ENCODE data around the gene GPR180.

GPR180 gene

GRCh38 chr13:94601446-94602431, at the start of gene GPR180:
TSS of gene GPR180 (plus strand) at chr13:94601857. CDS start at chr13:94601928, 71 bp downstream.
- Histone ChIP-seq H3K4me3 (ENCODE audit: low read length) (peak within 1 kb of the TSS; percentile 93), H3K9me3 (ENCODE audit: insufficient read depth, low read depth, low read length) (peaks cover 5% of the 10 kb centered on the region; the same call in 1 of the 2 replicates), H3K36me3 (ENCODE audit: insufficient read depth, low read depth, low read length) (peaks cover 15% of the 10 kb centered on the region), H3K27ac (ENCODE audit: low read length) (no peak within 1 kb of the TSS), H3K4me1 (ENCODE audit: insufficient read depth, low read length) (peaks cover 5% of the 10 kb centered on the region; the same call in 1 of the 2 replicates), H3K27me3 (ENCODE audit: insufficient read depth, low read length) (peaks cover 13% of the 10 kb centered on the region), H3K9ac (ENCODE audit: low read depth, low read length) (peak within 1 kb of the TSS; percentile 87)

DNA sequence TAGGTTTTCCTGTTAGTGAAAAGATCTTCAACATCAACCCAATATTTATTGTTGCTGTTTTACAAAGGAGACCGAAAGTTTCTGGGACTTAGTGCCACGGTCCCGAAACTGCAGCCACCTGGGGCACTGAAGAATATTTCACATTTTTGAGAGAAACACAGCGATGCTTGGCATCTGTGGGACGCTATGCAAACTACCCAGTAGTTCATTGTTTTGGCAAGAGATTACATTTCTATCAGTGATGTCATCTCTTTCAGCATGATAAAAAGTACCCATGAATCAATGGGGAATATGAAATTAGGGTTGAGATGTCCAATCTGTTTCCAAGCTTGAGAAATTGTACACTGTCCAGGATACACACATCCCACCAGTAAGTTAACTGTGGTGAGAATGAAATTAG, 49.6 kb upstream of the GPR180 start:
- no peaks in the 10 kb centered on the region; the same call in 1 of the 2 replicates for H3K27me3 ChIP-seq (ENCODE audit: insufficient read depth, low read length)
- H3K36me3 ChIP-seq (ENCODE audit: insufficient read depth, low read depth, low read length) = no peaks in the 10 kb centered on the region
- H3K4me1 ChIP-seq (ENCODE audit: insufficient read depth, low read length) = peaks cover 6% of the 10 kb centered on the region; the same call in 1 of the 2 replicates
- no peak overlapping the region for H3K27ac ChIP-seq (ENCODE audit: low read length)
- H3K4me3 ChIP-seq (ENCODE audit: low read length) = no peak overlapping the region
- no peaks in the 10 kb centered on the region for H3K9me3 ChIP-seq (ENCODE audit: insufficient read depth, low read depth, low read length)
- H3K9ac ChIP-seq (ENCODE audit: low read depth, low read length) = no peak overlapping the region

DNA sequence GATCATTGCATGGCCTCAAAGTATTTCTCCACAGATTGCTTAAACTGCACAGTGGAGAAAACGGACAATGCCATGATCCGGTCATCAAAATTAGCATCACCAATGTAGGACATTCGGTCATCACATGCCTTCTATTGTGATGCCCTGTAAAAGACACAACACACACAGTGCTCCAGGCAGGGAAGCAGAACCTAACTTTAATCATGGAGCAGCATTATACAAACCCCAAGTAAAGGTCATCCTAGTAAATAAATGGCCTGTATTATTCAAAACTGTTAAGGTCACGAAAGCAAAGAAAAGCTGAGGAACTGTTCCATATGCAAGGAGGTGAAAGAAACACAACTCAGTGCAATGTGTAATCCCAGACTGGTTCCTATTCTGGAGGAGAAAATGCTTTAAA, 47.9 kb upstream of the GPR180 start:
- Histone ChIP-seq H3K27ac (ENCODE audit: low read length) (no peak overlapping the region), H3K9ac (ENCODE audit: low read depth, low read length) (no peak overlapping the region), H3K4me3 (ENCODE audit: low read length) (no peak overlapping the region), H3K4me1 (ENCODE audit: insufficient read depth, low read length) (no peaks in the 10 kb centered on the region; the same call in 1 of the 2 replicates), H3K27me3 (ENCODE audit: insufficient read depth, low read length) (no peaks in the 10 kb centered on the region; the same call in 1 of the 2 replicates), H3K9me3 (ENCODE audit: insufficient read depth, low read depth, low read length) (no peaks in the 10 kb centered on the region), H3K36me3 (ENCODE audit: insufficient read depth, low read depth, low read length) (no peaks in the 10 kb centered on the region)

DNA sequence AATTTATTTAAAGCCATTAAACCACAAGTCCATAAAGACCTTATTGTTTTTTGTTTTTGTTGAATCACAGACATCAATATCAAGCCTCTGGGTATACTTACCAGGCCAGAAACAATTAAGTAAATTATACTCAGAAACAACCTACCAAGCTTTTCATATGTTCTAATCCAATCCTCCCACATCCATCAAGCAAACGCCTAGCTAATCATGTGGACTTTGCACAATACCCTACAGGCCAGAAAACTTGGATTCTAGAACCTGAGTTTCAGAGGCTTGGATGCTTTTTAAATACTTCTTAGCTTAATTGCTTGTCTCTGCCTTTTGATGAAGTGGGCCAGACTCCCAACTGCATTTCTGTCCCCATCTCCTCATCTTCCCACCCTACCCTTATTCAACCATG, 45.6 kb upstream of the GPR180 start:
- Histone ChIP-seq H3K36me3 (ENCODE audit: insufficient read depth, low read depth, low read length) (no peaks in the 10 kb centered on the region), H3K9me3 (ENCODE audit: insufficient read depth, low read depth, low read length) (no peaks in the 10 kb centered on the region), H3K27me3 (ENCODE audit: insufficient read depth, low read length) (no peaks in the 10 kb centered on the region), H3K9ac (ENCODE audit: low read depth, low read length) (no peak overlapping the region), H3K4me3 (ENCODE audit: low read length) (no peak overlapping the region), H3K4me1 (ENCODE audit: insufficient read depth, low read length) (no peaks in the 10 kb centered on the region), H3K27ac (ENCODE audit: low read length) (no peak overlapping the region)

DNA sequence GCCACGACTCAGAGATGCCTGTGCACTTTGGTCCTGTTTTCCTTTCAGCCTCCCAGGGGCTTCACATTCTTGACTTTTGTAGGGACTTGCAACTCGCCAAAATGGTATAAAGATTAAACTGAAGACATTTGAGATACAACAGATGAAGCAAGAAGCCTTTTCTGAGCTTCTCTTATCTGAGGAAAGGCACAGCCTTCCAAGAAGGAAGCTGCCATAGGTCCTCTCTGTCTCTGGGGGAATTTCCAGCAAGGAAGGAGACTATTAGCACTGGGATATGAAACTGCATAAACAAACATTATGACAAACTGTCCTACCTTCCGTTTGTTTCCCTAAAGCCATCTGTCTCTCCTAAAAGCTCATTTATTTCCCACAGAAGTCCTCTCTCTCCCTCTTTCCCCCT, 45.0 kb upstream of the GPR180 start:
- Histone ChIP-seq H3K36me3 (ENCODE audit: insufficient read depth, low read depth, low read length) (no peaks in the 10 kb centered on the region), H3K4me1 (ENCODE audit: insufficient read depth, low read length) (no peaks in the 10 kb centered on the region), H3K9ac (ENCODE audit: low read depth, low read length) (no peak overlapping the region), H3K27me3 (ENCODE audit: insufficient read depth, low read length) (no peaks in the 10 kb centered on the region), H3K9me3 (ENCODE audit: insufficient read depth, low read depth, low read length) (no peaks in the 10 kb centered on the region), H3K4me3 (ENCODE audit: low read length) (no peak overlapping the region), H3K27ac (ENCODE audit: low read length) (no peak overlapping the region)

DNA sequence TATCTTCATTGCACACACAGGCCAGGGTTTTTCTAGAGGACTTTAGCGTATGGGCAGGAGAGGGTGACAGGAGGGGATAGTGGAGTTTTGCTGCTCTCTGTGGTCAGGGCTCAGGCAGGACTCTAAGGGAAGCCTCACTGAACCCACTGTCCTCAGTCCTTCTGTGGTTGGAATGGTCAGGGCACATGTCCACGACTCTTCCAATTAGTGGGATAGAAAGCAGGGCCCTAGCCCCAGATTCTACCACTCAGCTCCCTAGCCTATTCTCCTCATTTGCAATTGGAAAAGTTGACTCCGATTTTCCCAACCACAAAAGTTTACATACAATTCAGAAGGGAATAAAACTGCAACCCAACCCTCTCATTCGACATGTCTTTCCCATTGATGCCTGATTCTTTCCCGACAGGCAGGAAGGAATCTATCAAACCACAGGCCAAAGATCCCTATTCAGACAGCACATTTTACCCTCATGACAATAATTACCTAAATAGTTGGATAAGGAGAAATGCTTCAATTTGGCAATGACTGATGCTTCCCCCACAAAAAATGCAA, 43.9 kb upstream of the GPR180 start:
- H3K36me3 ChIP-seq (ENCODE audit: insufficient read depth, low read depth, low read length) = no peaks in the 10 kb centered on the region
- H3K4me1 ChIP-seq (ENCODE audit: insufficient read depth, low read length) = no peaks in the 10 kb centered on the region
- no peak overlapping the region for H3K4me3 ChIP-seq (ENCODE audit: low read length)
- H3K9ac ChIP-seq (ENCODE audit: low read depth, low read length) = no peak overlapping the region
- H3K9me3 ChIP-seq (ENCODE audit: insufficient read depth, low read depth, low read length) = no peaks in the 10 kb centered on the region
- no peak overlapping the region for H3K27ac ChIP-seq (ENCODE audit: low read length)
- H3K27me3 ChIP-seq (ENCODE audit: insufficient read depth, low read length) = no peaks in the 10 kb centered on the region

DNA sequence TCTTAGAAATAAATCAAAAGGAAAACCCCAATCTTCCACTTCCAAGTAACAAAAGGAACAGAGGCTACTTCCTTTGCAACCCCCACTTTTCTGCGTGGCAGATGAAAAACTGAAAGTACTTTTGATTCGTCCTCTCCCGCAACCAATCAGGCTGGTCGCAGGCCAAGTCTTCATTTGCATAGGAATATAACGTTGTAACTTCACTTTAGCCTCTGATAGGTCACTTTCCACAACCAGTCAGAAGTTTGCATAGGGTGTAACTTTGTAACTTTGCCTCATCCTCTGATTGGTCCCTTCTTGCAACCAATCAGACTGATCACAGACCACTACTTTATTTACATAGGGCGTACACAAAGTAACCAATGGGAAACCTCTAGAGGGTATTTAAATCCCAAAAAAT, 42.9 kb upstream of the GPR180 start:
- Histone ChIP-seq H3K36me3 (ENCODE audit: insufficient read depth, low read depth, low read length) (no peaks in the 10 kb centered on the region), H3K4me1 (ENCODE audit: insufficient read depth, low read length) (no peaks in the 10 kb centered on the region), H3K27me3 (ENCODE audit: insufficient read depth, low read length) (no peaks in the 10 kb centered on the region), H3K27ac (ENCODE audit: low read length) (no peak overlapping the region), H3K9me3 (ENCODE audit: insufficient read depth, low read depth, low read length) (no peaks in the 10 kb centered on the region), H3K9ac (ENCODE audit: low read depth, low read length) (no peak overlapping the region), H3K4me3 (ENCODE audit: low read length) (no peak overlapping the region)

DNA sequence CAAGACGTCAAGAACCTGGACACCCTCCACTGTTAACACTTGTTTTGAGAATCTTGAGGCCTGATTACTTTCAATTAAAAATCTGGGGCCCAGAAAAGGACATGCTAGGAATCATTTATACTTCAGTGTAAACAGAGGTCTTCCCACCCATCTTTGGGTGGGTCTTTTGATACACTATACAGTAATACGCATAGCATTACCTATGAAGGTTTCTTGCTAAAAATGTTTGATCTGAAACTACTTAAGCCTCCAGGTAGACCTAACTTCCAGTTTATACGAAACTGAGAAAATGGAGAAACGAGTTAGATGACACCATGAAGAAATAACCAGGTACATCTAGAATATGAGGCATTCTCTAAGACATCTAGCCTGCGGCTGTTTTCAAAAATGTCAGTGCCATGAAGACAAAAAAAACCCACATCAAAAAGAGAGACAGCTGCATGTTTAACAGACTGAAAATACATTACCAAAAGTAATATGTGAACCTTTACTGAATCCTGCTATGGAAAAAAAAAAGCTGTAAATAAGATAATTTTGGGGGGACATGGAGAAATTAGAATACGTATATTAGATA, 42.3 kb upstream of the GPR180 start:
- H3K27me3 ChIP-seq (ENCODE audit: insufficient read depth, low read length) = no peaks in the 10 kb centered on the region
- no peaks in the 10 kb centered on the region for H3K4me1 ChIP-seq (ENCODE audit: insufficient read depth, low read length)
- H3K9ac ChIP-seq (ENCODE audit: low read depth, low read length) = no peak overlapping the region
- no peaks in the 10 kb centered on the region for H3K9me3 ChIP-seq (ENCODE audit: insufficient read depth, low read depth, low read length)
- H3K36me3 ChIP-seq (ENCODE audit: insufficient read depth, low read depth, low read length) = no peaks in the 10 kb centered on the region
- no peak overlapping the region for H3K4me3 ChIP-seq (ENCODE audit: low read length)
- no peak overlapping the region for H3K27ac ChIP-seq (ENCODE audit: low read length)

DNA sequence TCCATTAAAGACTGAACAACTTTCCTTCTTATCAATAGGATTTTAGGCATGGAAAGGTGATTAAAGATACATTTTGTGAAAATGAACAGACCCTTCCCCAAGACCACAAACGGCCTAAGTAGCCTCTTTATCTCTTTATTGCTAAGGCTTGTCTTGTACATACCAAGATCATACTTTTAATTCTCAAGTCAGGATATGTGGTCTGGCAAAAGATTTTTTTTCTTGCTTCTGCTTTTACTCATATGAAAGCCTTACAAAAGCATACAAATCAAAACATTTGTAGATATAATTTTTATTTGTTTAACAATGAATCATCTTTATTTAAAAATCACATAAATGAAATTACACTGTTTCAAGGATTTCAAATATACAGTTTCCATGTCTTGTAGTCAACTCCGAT, 41.5 kb upstream of the GPR180 start:
- Histone ChIP-seq H3K4me3 (ENCODE audit: low read length) (no peak overlapping the region), H3K4me1 (ENCODE audit: insufficient read depth, low read length) (no peaks in the 10 kb centered on the region), H3K9me3 (ENCODE audit: insufficient read depth, low read depth, low read length) (no peaks in the 10 kb centered on the region), H3K36me3 (ENCODE audit: insufficient read depth, low read depth, low read length) (no peaks in the 10 kb centered on the region), H3K27me3 (ENCODE audit: insufficient read depth, low read length) (no peaks in the 10 kb centered on the region), H3K27ac (ENCODE audit: low read length) (no peak overlapping the region), H3K9ac (ENCODE audit: low read depth, low read length) (no peak overlapping the region)

- H3K27ac ChIP-seq (ENCODE audit: low read length) = no peak overlapping the region
These were observed 40.5 kb upstream of the GPR180 start for GRCh38 chr13:94561126-94561525.

GRCh38 chr13:94567581-94567980, 34.1 kb upstream of the GPR180 start:
- Histone ChIP-seq H3K36me3 (ENCODE audit: insufficient read depth, low read depth, low read length) (peaks cover 27% of the 10 kb centered on the region), H3K27ac (ENCODE audit: low read length) (no peak overlapping the region), H3K27me3 (ENCODE audit: insufficient read depth, low read length) (no peaks in the 10 kb centered on the region), H3K4me1 (ENCODE audit: insufficient read depth, low read length) (no peaks in the 10 kb centered on the region), H3K4me3 (ENCODE audit: low read length) (no peak overlapping the region), H3K9ac (ENCODE audit: low read depth, low read length) (no peak overlapping the region), H3K9me3 (ENCODE audit: insufficient read depth, low read depth, low read length) (no peaks in the 10 kb centered on the region)

More at GRCh38 chr13:94561126-94561525, 40.5 kb upstream of the GPR180 start:
- no peaks in the 10 kb centered on the region for H3K27me3 ChIP-seq (ENCODE audit: insufficient read depth, low read length)
- no peaks in the 10 kb centered on the region for H3K4me1 ChIP-seq (ENCODE audit: insufficient read depth, low read length)
- no peaks in the 10 kb centered on the region for H3K36me3 ChIP-seq (ENCODE audit: insufficient read depth, low read depth, low read length)
- H3K4me3 ChIP-seq (ENCODE audit: low read length) = no peak overlapping the region
- H3K9ac ChIP-seq (ENCODE audit: low read depth, low read length) = no peak overlapping the region
- no peaks in the 10 kb centered on the region for H3K9me3 ChIP-seq (ENCODE audit: insufficient read depth, low read depth, low read length)

Measured in iPS-20b (cell line).